Measurements from ENCODE around the gene TLE6. TPM values are rescaled to one million over a fixed set of nuclear protein-coding genes. Genes with fewer than 3 reads are reported as not detected.

The TLE6 gene
- total and polyA plus RNA-seq, 5 donors = 0.28 to 2.2 (median 1.4) TPM

- intact Hi-C loops (cut with DNase I) = no loop called here
- 92% methylated on average over 22 of the region's 22 CpGs for WGBS
- DNase-seq = no peak
Measured at GRCh38 chr19:3015126-3016057, 38.0 kb downstream of the TLE6 start.

GRCh38 chr19:3017923-3018322, 40.6 kb downstream of the TLE6 start:
- no peak overlapping the region for H3K27ac ChIP-seq (ENCODE audit: low read length)
- DNase-seq (no peak), ATAC-seq (no peak)
- intact Hi-C loops (cut with DNase I) = no loop called here
- H3K9me3 ChIP-seq (ENCODE audit: control insufficient read depth, low read length) = no peaks in the 10 kb centered on the region
- no peaks in the 10 kb centered on the region for H3K27me3 ChIP-seq (ENCODE audit: control insufficient read depth, insufficient read depth)
- no peaks in the 10 kb centered on the region for H3K4me1 ChIP-seq (ENCODE audit: control insufficient read depth, insufficient read depth, low read length)
- no peak overlapping the region for H3K4me3 ChIP-seq (ENCODE audit: low read length)
- 94% methylated on average over 7 of the region's 7 CpGs for WGBS

More at GRCh38 chr19:3015126-3016057, 38.0 kb downstream of the TLE6 start:
- ATAC-seq = no peak
- H3K27ac ChIP-seq (ENCODE audit: low read length) = no peak overlapping the region
- H3K4me1 ChIP-seq (ENCODE audit: control insufficient read depth, insufficient read depth, low read length) = no peaks in the 10 kb centered on the region
- H3K27me3 ChIP-seq (ENCODE audit: control insufficient read depth, insufficient read depth) = no peaks in the 10 kb centered on the region
- no peaks in the 10 kb centered on the region for H3K9me3 ChIP-seq (ENCODE audit: control insufficient read depth, low read length)
- H3K4me3 ChIP-seq (ENCODE audit: low read length) = no peak overlapping the region

- Histone ChIP-seq H3K27me3 (ENCODE audit: control insufficient read depth, insufficient read depth) (no peaks in the 10 kb centered on the region), H3K9me3 (ENCODE audit: control insufficient read depth, low read length) (no peaks in the 10 kb centered on the region), H3K4me1 (ENCODE audit: control insufficient read depth, insufficient read depth, low read length) (no peaks in the 10 kb centered on the region), H3K27ac (ENCODE audit: low read length) (no peak overlapping the region), H3K4me3 (ENCODE audit: low read length) (no peak overlapping the region)
- intact Hi-C loops (cut with DNase I) = no loop called here
- ATAC-seq (peak; percentile 8 to 28), DNase-seq (no peak)
- WGBS = 92% methylated on average over 28 of the region's 28 CpGs
Measured at GRCh38 chr19:3019211-3019854, 42.0 kb downstream of the TLE6 start.

DNA sequence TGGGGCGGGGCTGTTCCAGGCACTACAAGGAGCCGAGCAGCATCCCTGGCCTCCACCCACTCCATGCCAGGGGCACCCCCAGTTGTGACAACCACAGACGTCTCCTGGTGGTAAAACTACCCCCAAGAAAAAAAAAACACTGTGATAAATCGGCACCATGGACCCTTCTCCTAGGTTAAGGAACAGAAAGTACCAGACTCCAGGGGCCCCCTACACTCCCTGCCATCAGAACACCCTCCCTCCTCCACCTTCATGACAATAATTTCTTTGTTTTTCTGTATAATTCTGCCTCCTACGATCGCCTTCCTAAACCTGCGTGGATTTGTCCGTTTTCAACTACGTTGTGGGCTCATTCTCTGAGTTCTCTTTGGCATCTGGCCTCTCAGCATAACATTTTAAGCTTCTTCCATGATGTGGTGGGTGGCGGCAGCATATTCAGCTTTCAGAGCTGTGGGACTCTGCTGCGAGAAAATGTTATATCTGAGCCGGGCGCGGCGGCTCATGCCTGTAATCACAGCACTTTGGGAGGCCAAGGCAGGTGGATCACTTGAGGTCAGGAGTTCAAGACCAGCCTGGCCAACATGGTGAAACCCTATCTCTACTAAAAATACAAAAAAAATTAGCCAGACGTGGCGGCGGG, 43.1 kb downstream of the TLE6 start:
- Histone ChIP-seq H3K4me3 (ENCODE audit: low read length) (no peak overlapping the region), H3K9me3 (ENCODE audit: control insufficient read depth, low read length) (no peaks in the 10 kb centered on the region), H3K27ac (ENCODE audit: low read length) (no peak overlapping the region), H3K4me1 (ENCODE audit: control insufficient read depth, insufficient read depth, low read length) (no peaks in the 10 kb centered on the region), H3K27me3 (ENCODE audit: control insufficient read depth, insufficient read depth) (no peaks in the 10 kb centered on the region)
- no peak for ATAC-seq
- 81% methylated on average over 18 of the region's 18 CpGs for WGBS
- intact Hi-C loops (cut with DNase I) = no loop called here
- DNase-seq = no peak

GRCh38 chr19:3024509-3024869, 47.1 kb downstream of the TLE6 start:
- DNase-seq (no peak), ATAC-seq (no peak)
- Histone ChIP-seq H3K27me3 (ENCODE audit: control insufficient read depth, insufficient read depth) (no peaks in the 10 kb centered on the region), H3K27ac (ENCODE audit: low read length) (no peak overlapping the region), H3K4me3 (ENCODE audit: low read length) (no peak overlapping the region), H3K4me1 (ENCODE audit: control insufficient read depth, insufficient read depth, low read length) (no peaks in the 10 kb centered on the region), H3K9me3 (ENCODE audit: control insufficient read depth, low read length) (no peaks in the 10 kb centered on the region)
- 72% methylated on average over 5 of the region's 5 CpGs for WGBS
- intact Hi-C loops (cut with DNase I) = no loop called here

- H3K4me1 ChIP-seq (ENCODE audit: control insufficient read depth, insufficient read depth, low read length) = no peaks in the 10 kb centered on the region
- peak; percentile 8 to 20 for ATAC-seq
- no peak overlapping the region for H3K4me3 ChIP-seq (ENCODE audit: low read length)
- no peak overlapping the region for H3K27ac ChIP-seq (ENCODE audit: low read length)
- WGBS = 60% methylated on average over 30 of the region's 30 CpGs
- H3K27me3 ChIP-seq (ENCODE audit: control insufficient read depth, insufficient read depth) = no peaks in the 10 kb centered on the region
- no peaks in the 10 kb centered on the region for H3K9me3 ChIP-seq (ENCODE audit: control insufficient read depth, low read length)
- intact Hi-C loops (cut with DNase I) = loop anchor here in 1 of 4 donors (5.0 kb wide), 1 partner anchor 43 kb away; no protein-coding TSS in a partner anchor
- peak in 1 of 3 donors; percentile 67 for DNase-seq
Measured at GRCh38 chr19:3024870-3025548, 47.6 kb downstream of the TLE6 start.

GRCh38 chr19:3025549-3025886, 48.2 kb downstream of the TLE6 start:
- intact Hi-C loops (cut with DNase I) = loop anchor here in 1 of 4 donors (5.0 kb wide), 1 partner anchor 43 kb away; no protein-coding TSS in a partner anchor
- H3K9me3 ChIP-seq (ENCODE audit: control insufficient read depth, low read length) = no peaks in the 10 kb centered on the region
- no peaks in the 10 kb centered on the region for H3K27me3 ChIP-seq (ENCODE audit: control insufficient read depth, insufficient read depth)
- WGBS = 83% methylated on average over 9 of the region's 9 CpGs
- DNase-seq (no peak), ATAC-seq (no peak)
- H3K4me3 ChIP-seq (ENCODE audit: low read length) = no peak overlapping the region
- H3K27ac ChIP-seq (ENCODE audit: low read length) = no peak overlapping the region
- no peaks in the 10 kb centered on the region for H3K4me1 ChIP-seq (ENCODE audit: control insufficient read depth, insufficient read depth, low read length)

GRCh38 chr19:3026768-3027167, 49.4 kb downstream of the TLE6 start:
- no peak for DNase-seq
- no peak for ATAC-seq
- intact Hi-C loops (cut with DNase I) = loop anchor here in 1 of 4 donors (5.0 kb wide), 1 partner anchor 44 kb away; no protein-coding TSS in a partner anchor
- Histone ChIP-seq H3K9me3 (ENCODE audit: control insufficient read depth, low read length) (no peaks in the 10 kb centered on the region), H3K27ac (ENCODE audit: low read length) (no peak overlapping the region), H3K27me3 (ENCODE audit: control insufficient read depth, insufficient read depth) (no peaks in the 10 kb centered on the region), H3K4me1 (ENCODE audit: control insufficient read depth, insufficient read depth, low read length) (no peaks in the 10 kb centered on the region), H3K4me3 (ENCODE audit: low read length) (no peak overlapping the region)
- WGBS = 98% methylated on average over 1 of the region's 1 CpG

- Histone ChIP-seq H3K27ac (ENCODE audit: low read length) (no peak overlapping the region), H3K4me3 (ENCODE audit: low read length) (no peak overlapping the region), H3K27me3 (ENCODE audit: control insufficient read depth, insufficient read depth) (no peaks in the 10 kb centered on the region), H3K4me1 (ENCODE audit: control insufficient read depth, insufficient read depth, low read length) (no peaks in the 10 kb centered on the region), H3K9me3 (ENCODE audit: control insufficient read depth, low read length) (no peaks in the 10 kb centered on the region)
- no peak for DNase-seq
- WGBS = 81% methylated on average over 2 of the region's 2 CpGs
- intact Hi-C loops (cut with DNase I) = loop anchor here in 1 of 4 donors (5.0 kb wide), 1 partner anchor 45 kb away; no protein-coding TSS in a partner anchor
- no peak for ATAC-seq
Measured at GRCh38 chr19:3027292-3027691, 49.9 kb downstream of the TLE6 start.

GRCh38 chr19:3027981-3028304, 50.6 kb downstream of the TLE6 start:
- ATAC-seq (peak; percentile 12 to 25), DNase-seq (no peak)
- WGBS = 69% methylated on average over 9 of the region's 9 CpGs
- intact Hi-C loops (cut with DNase I) = loop anchor here in 1 of 4 donors (5.0 kb wide), 1 partner anchor 46 kb away; no protein-coding TSS in a partner anchor
- Histone ChIP-seq H3K4me3 (ENCODE audit: low read length) (peak overlapping the region; percentile 96), H3K4me1 (ENCODE audit: control insufficient read depth, insufficient read depth, low read length) (no peaks in the 10 kb centered on the region), H3K27ac (ENCODE audit: low read length) (no peak overlapping the region), H3K27me3 (ENCODE audit: control insufficient read depth, insufficient read depth) (no peaks in the 10 kb centered on the region), H3K9me3 (ENCODE audit: control insufficient read depth, low read length) (no peaks in the 10 kb centered on the region)

Data from right cardiac atrium (tissue), 5 donors.